DOHH2 (cell line): ENCODE results near the gene TRPM3.
"Not testable (repeated sequence)": the region's sequence is repeated elsewhere in the genome, so short reads cannot be mapped to it uniquely, and the experiment has no call there.

Source experiments
- H3F3A ChIP-seq: fragments of 200-600 bp; sonication (generic), shearing (Covaris generic); 2 replicates; pipeline ENCODE4 v1.6.0; 2016; ENCODE audit warnings: antibody characterized with exemption, mild to moderate bottlenecking; ENCODE audit not compliant: control insufficient read depth, insufficient read depth
- H3K27ac ChIP-seq: fragments of 200-600 bp; sonication (generic); 2 replicates; pipeline ENCODE4 v1.5.1; 2014; ENCODE audit warnings: low read depth, mild to moderate bottlenecking, low read length, moderate library complexity
- H3K27me3 ChIP-seq: fragments of 200-600 bp; sonication (generic); 2 replicates; pipeline ENCODE4 v1.6.1; 2014; ENCODE audit warnings: mild to moderate bottlenecking, low read length, mixed read lengths; ENCODE audit not compliant: control insufficient read depth
- H3K36me3 ChIP-seq: fragments of 200-600 bp; sonication (generic); 2 replicates; pipeline ENCODE4 v1.6.1; 2014; ENCODE audit warnings: mild to moderate bottlenecking, low read length, moderate library complexity, mixed read lengths; ENCODE audit not compliant: control insufficient read depth
- H3K4me1 ChIP-seq: fragments of 200-600 bp; sonication (generic); 2 replicates; pipeline ENCODE4 v1.6.1; 2014; ENCODE audit warnings: mild to moderate bottlenecking, low read length, mixed read lengths; ENCODE audit not compliant: control insufficient read depth
- H3K4me2 ChIP-seq: fragments of 200-600 bp; sonication (generic); 2 replicates; pipeline ENCODE4 v1.6.0; 2014; ENCODE audit warnings: mild to moderate bottlenecking, low read length, moderate library complexity
- H3K4me3 ChIP-seq: fragments of 200-600 bp; sonication (generic); 2 replicates; pipeline ENCODE4 v1.5.1; 2014; ENCODE audit warnings: mild to moderate bottlenecking, low read length, mixed read lengths
- H3K79me2 ChIP-seq: fragments of 200-600 bp; sonication (generic); 2 replicates; pipeline ENCODE4 v1.6.1; 2014; ENCODE audit warnings: mild to moderate bottlenecking, low read length, mixed read lengths; ENCODE audit not compliant: control insufficient read depth
- H3K9me2 ChIP-seq: fragments of 200-600 bp; sonication (generic); replicated peaks from 2 replicates; pipeline ENCODE4 v1.6.1; 2014; ENCODE audit warnings: mild to moderate bottlenecking, low read length, mixed read lengths; ENCODE audit not compliant: control insufficient read depth
- H3K9me3 ChIP-seq: fragments of 200-600 bp; sonication (generic); 2 replicates; pipeline ENCODE4 v1.6.1; 2014; ENCODE audit warnings: antibody characterized with exemption, low read length, mixed read lengths; ENCODE audit not compliant: control insufficient read depth, insufficient read depth
- H4K20me1 ChIP-seq: fragments of 200-600 bp; sonication (generic); 2 replicates; pipeline ENCODE4 v1.6.0; 2014; ENCODE audit warnings: low read depth, mild to moderate bottlenecking, antibody characterized with exemption, low read length, moderate library complexity; ENCODE audit not compliant: control insufficient read depth, insufficient read depth
- CTCF ChIP-seq: fragments of 200-600 bp; sonication (generic); IDR thresholded peaks from one replicate; pipeline ENCODE4 v1.5.1; 2014; ENCODE audit warnings: antibody characterized with exemption, mild to moderate bottlenecking, low read depth, low read length; ENCODE audit not compliant: poor library complexity, severe bottlenecking
- EZH2phosphoT487 ChIP-seq: fragments of 200-600 bp; sonication (generic); IDR thresholded peaks from 2 replicates; pipeline ENCODE4 v1.6.1; 2017; ENCODE audit warnings: borderline replicate concordance, mild to moderate bottlenecking, antibody characterized with exemption, low read length, moderate library complexity, mixed read lengths

Gene TRPM3

GRCh38 chr9:70654144-70654543, 467.3 kb downstream of the TRPM3 start:
- no peak overlapping the region for H3K4me3 ChIP-seq
- H3K79me2 ChIP-seq = no peaks in the 10 kb centered on the region
- no peaks in the 10 kb centered on the region for H3K36me3 ChIP-seq
- no peaks in the 10 kb centered on the region for H3K9me2 ChIP-seq
- no peaks in the 10 kb centered on the region for H3K9me3 ChIP-seq
- no peak overlapping the region for H3K4me2 ChIP-seq
- no peaks in the 10 kb centered on the region for H3K27me3 ChIP-seq
- H3F3A ChIP-seq = no peaks in the 10 kb centered on the region
- no peaks in the 10 kb centered on the region for H4K20me1 ChIP-seq
- H3K27ac ChIP-seq = no peak overlapping the region
- no peaks in the 10 kb centered on the region for H3K4me1 ChIP-seq
- no peak for TF ChIP-seq EZH2phosphoT487
- no peak for TF ChIP-seq CTCF

- not testable (repeated sequence) for H3K4me3 ChIP-seq, H3K79me2 ChIP-seq, H3K27ac ChIP-seq, H3K4me1 ChIP-seq, H3K36me3 ChIP-seq, H3K4me2 ChIP-seq, H4K20me1 ChIP-seq, H3K9me2 ChIP-seq, H3K9me3 ChIP-seq, H3K27me3 ChIP-seq, H3F3A ChIP-seq
Observed at GRCh38 chr9:70644627-70645026, 476.8 kb downstream of the TRPM3 start.

GRCh38 chr9:70642341-70642740, 479.1 kb downstream of the TRPM3 start:
- Histone ChIP-seq H3K27me3 (no peaks in the 10 kb centered on the region), H3K36me3 (no peaks in the 10 kb centered on the region), H3K9me3 (no peaks in the 10 kb centered on the region), H3F3A (no peaks in the 10 kb centered on the region), H3K4me2 (no peak overlapping the region), H3K4me1 (no peaks in the 10 kb centered on the region), H3K79me2 (no peaks in the 10 kb centered on the region), H4K20me1 (no peaks in the 10 kb centered on the region), H3K9me2 (no peaks in the 10 kb centered on the region), H3K4me3 (no peak overlapping the region), H3K27ac (no peak overlapping the region)
- TF ChIP-seq CTCF = no peak
- TF ChIP-seq EZH2phosphoT487 = no peak

DNA sequence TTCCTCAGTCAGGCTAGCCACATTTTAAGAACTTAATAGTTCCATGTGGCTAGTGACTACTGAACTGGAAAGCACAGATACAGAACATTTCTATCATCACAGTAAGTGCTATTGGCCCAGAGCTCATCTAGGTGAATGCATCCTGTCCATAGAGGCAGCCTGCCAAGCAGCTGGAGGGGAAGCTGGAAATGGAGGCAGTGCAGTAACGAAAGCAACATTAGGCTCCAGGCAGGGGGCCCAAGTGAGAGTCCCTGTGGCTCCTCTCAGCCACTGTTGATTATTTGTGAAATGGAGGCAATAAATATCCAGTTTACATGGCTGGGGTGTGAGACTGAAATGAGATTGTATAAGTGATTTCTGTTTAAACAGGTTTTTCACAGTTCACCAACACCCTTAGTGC, 479.8 kb downstream of the TRPM3 start:
- Histone ChIP-seq H3K36me3 (no peaks in the 10 kb centered on the region), H3K79me2 (no peaks in the 10 kb centered on the region), H3F3A (no peaks in the 10 kb centered on the region), H3K4me1 (no peaks in the 10 kb centered on the region), H3K4me3 (no peak overlapping the region), H3K27ac (no peak overlapping the region), H3K9me3 (no peaks in the 10 kb centered on the region), H3K27me3 (no peaks in the 10 kb centered on the region), H4K20me1 (no peaks in the 10 kb centered on the region), H3K9me2 (no peaks in the 10 kb centered on the region), H3K4me2 (no peak overlapping the region)
- TF ChIP-seq CTCF = no peak
- no peak for TF ChIP-seq EZH2phosphoT487
